ENCODE measurements around the gene NMU.
"Not testable (repeated sequence)": the region's sequence is repeated elsewhere in the genome, so short reads cannot be mapped to it uniquely, and the experiment has no call there.

The NMU gene

GRCh38 chr4:55635741-55636655, at the start of gene NMU:
NMU (minus strand) TSS chr4:55636298; CDS start chr4:55636192, 106 bp downstream.
- DNase-seq, result peak; percentile 68

- DNase-seq, result no peak
Measured at GRCh38 chr4:55684276-55684675, 48.2 kb upstream of the NMU start.

GRCh38 chr4:55682797-55683196, 46.7 kb upstream of the NMU start:
- DNase-seq, result not testable (repeated sequence)

- no peak for DNase-seq
Measured at GRCh38 chr4:55682295-55682694, 46.2 kb upstream of the NMU start.

- no peak for DNase-seq
Measured at GRCh38 chr4:55681430-55681829, 45.3 kb upstream of the NMU start.

- DNase-seq, result no peak
Measured at GRCh38 chr4:55675196-55675793, 39.2 kb upstream of the NMU start.

- DNase-seq, result no peak
Measured at GRCh38 chr4:55673424-55673823, 37.3 kb upstream of the NMU start.

- no peak for DNase-seq
Measured at GRCh38 chr4:55671667-55672066, 35.6 kb upstream of the NMU start.

- DNase-seq, result no peak
Measured at GRCh38 chr4:55670695-55671094, 34.6 kb upstream of the NMU start.

GRCh38 chr4:55668449-55668848, 32.4 kb upstream of the NMU start:
- DNase-seq, result no peak

- DNase-seq, result no peak
Measured at GRCh38 chr4:55666535-55666934, 30.4 kb upstream of the NMU start.

- no peak for DNase-seq
Measured at GRCh38 chr4:55663145-55663544, 27.0 kb upstream of the NMU start.

GRCh38 chr4:55661398-55662056, 25.4 kb upstream of the NMU start:
- DNase-seq, result no peak

- no peak for DNase-seq
Measured at GRCh38 chr4:55658657-55659056, 22.6 kb upstream of the NMU start.

- no peak for DNase-seq
Measured at GRCh38 chr4:55654131-55654530, 18.0 kb upstream of the NMU start.

- DNase-seq, result no peak
Measured at GRCh38 chr4:55650483-55650882, 14.4 kb upstream of the NMU start.

- peak; percentile 52 for DNase-seq
Measured at GRCh38 chr4:55637272-55637820, 1.2 kb upstream of the NMU start.

GRCh38 chr4:55636656-55636999, 530 bp upstream of the NMU start:
- DNase-seq, result no peak

- DNase-seq, result no peak
Measured at GRCh38 chr4:55635282-55635681, 816 bp downstream of the NMU start.

GRCh38 chr4:55634417-55635128, 1.5 kb downstream of the NMU start:
- DNase-seq, result no peak

- DNase-seq, result no peak
Measured at GRCh38 chr4:55633903-55634302, 2.2 kb downstream of the NMU start.

- DNase-seq, result no peak
Measured at GRCh38 chr4:55625835-55626234, 10.3 kb downstream of the NMU start.

- not testable (repeated sequence) for DNase-seq
Measured at GRCh38 chr4:55624063-55624462, 12.0 kb downstream of the NMU start.
